ENCODE data around the gene HDAC5.

HDAC5 gene

GRCh38 chr17:44067545-44067940, 55.9 kb downstream of the HDAC5 start:
- no peak overlapping the region for H3K4me3 ChIP-seq (ENCODE audit: insufficient read depth, low read depth, low read length)
- no peaks in the 10 kb centered on the region for H3K9me3 ChIP-seq (ENCODE audit: control insufficient read depth, low read length)
- no peaks in the 10 kb centered on the region for H3K27me3 ChIP-seq (ENCODE audit: control insufficient read depth, insufficient read depth, low read length, poor library complexity, severe bottlenecking)
- no peaks in the 10 kb centered on the region for H3K36me3 ChIP-seq (ENCODE audit: control insufficient read depth, insufficient read depth, low read length)
- WGBS, 2 experiments: 96% methylated on average over 6 to 9 of the region's 9 CpGs
- H3K27ac ChIP-seq (ENCODE audit: insufficient read depth, low read depth, low read length, poor library complexity, severe bottlenecking): no peak overlapping the region
- H3K4me1 ChIP-seq (ENCODE audit: control insufficient read depth, insufficient read depth, low read length): peaks cover 10% of the 10 kb centered on the region

DNA sequence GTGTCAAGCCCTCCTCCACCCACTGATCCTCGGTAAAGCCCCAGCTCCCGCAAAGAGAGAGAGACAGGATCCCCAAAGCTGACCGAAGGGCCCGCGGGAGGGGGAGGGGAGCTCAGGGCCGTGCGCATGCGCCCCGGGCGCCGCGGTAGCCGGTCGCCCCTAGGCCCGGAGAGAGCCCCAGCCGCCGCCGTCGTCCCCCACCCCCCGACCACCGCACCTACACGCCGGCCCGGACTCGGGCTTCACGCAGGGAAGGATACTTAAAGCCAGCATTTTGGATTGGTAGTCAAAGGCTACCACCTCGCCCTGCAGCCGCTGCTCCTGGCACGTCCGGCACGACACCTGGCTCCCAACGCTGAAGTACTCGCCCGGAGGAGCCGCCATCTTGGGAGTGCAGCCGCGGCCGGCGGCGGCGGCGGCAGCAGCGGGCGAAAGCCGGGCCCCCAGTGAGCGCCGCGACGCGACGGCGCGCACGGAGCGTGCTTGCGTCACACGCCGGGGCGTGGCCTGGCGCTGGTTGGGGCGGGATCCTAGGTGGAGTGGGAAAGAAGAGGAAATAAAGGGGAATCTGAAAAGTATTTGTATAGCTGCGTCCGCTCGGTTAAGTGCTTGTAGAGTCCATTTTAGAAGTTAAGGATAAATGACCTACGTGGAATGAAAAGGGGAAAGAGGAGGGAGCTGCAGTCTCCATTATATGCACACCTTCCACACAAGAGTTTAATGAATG, 57.1 kb downstream of the HDAC5 start, which contains the start of gene LSM12:
Gene LSM12, minus strand, starts transcription at position 468 of the 727 bp plus-strand sequence. Its CDS starts 84 bp downstream, at position 384.
- Histone ChIP-seq H3K27ac (ENCODE audit: insufficient read depth, low read depth, low read length, poor library complexity, severe bottlenecking) (peak within 1 kb of the TSS; percentile 98), H3K36me3 (ENCODE audit: control insufficient read depth, insufficient read depth, low read length) (no peaks in the 10 kb centered on the region), H3K27me3 (ENCODE audit: control insufficient read depth, insufficient read depth, low read length, poor library complexity, severe bottlenecking) (no peaks in the 10 kb centered on the region), H3K4me3 (ENCODE audit: insufficient read depth, low read depth, low read length) (peak within 1 kb of the TSS; percentile 74), H3K4me1 (ENCODE audit: control insufficient read depth, insufficient read depth, low read length) (peaks cover 5% of the 10 kb centered on the region), H3K9me3 (ENCODE audit: control insufficient read depth, low read length) (no peaks in the 10 kb centered on the region)
- WGBS, 2 experiments: 0 to 1% methylated on average over 65 of the region's 65 CpGs

GRCh38 chr17:44065668-44066203, 57.7 kb downstream of the HDAC5 start:
- H3K27ac ChIP-seq (ENCODE audit: insufficient read depth, low read depth, low read length, poor library complexity, severe bottlenecking): peak overlapping the region; percentile 98
- no peaks in the 10 kb centered on the region for H3K9me3 ChIP-seq (ENCODE audit: control insufficient read depth, low read length)
- 2 to 3% methylated on average over 9 of the region's 9 CpGs for WGBS, 2 experiments
- H3K36me3 ChIP-seq (ENCODE audit: control insufficient read depth, insufficient read depth, low read length): peaks cover 1% of the 10 kb centered on the region
- H3K4me1 ChIP-seq (ENCODE audit: control insufficient read depth, insufficient read depth, low read length): peaks cover 5% of the 10 kb centered on the region
- no peaks in the 10 kb centered on the region for H3K27me3 ChIP-seq (ENCODE audit: control insufficient read depth, insufficient read depth, low read length, poor library complexity, severe bottlenecking)
- H3K4me3 ChIP-seq (ENCODE audit: insufficient read depth, low read depth, low read length): peak overlapping the region; percentile 74

DNA sequence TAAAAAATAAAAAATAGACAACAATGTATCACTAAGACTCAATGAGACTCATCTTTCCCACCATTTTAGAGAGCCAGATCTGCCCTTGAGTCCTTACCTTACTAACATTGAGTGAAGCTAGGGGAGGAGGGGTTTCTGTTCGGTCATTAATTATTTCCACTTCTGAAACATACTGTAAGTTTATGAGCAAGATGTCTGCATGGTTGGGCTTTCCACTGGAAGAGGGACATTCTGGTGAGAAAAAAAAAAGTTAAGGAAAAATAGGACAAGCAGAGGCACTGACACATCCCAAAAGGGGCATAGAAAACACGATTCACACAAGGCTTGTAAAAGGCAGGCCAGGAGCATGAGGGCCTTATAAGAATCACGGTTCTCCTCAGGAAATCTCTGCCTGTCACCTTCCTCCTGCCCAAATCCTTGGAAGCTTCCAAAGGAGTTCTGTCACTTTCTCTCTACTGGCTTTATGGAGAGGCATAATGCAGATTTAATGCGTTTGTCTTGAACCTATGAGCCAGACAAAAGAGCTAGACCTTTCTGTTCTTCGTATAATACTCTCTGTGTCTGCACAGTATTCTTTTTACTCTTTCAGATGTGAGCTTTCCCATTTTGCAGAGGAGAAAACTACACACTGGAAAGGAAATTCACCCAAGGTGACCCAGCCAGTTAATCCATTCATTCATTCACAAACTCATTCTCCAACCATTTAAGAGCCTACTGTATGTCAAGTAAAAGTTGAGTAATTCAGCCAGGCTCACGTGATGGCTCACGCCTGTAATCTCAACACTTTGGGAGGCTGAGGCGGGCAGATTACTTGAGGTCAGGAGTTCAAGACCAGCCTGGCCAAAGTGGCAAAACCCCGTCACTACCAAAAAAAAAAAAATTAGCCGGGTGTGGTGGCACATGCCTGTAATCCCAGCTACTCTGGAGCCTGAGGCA, 59.5 kb downstream of the HDAC5 start:
- Histone ChIP-seq H3K36me3 (ENCODE audit: control insufficient read depth, insufficient read depth, low read length) (peaks cover 9% of the 10 kb centered on the region), H3K4me3 (ENCODE audit: insufficient read depth, low read depth, low read length) (no peak overlapping the region), H3K27ac (ENCODE audit: insufficient read depth, low read depth, low read length, poor library complexity, severe bottlenecking) (no peak overlapping the region), H3K27me3 (ENCODE audit: control insufficient read depth, insufficient read depth, low read length, poor library complexity, severe bottlenecking) (no peaks in the 10 kb centered on the region), H3K9me3 (ENCODE audit: control insufficient read depth, low read length) (no peaks in the 10 kb centered on the region), H3K4me1 (ENCODE audit: control insufficient read depth, insufficient read depth, low read length) (peaks cover 5% of the 10 kb centered on the region)
- WGBS, 2 experiments: 93% methylated on average over 9 of the region's 10 CpGs

- H3K4me3 ChIP-seq (ENCODE audit: insufficient read depth, low read depth, low read length): no peak overlapping the region
- H3K27ac ChIP-seq (ENCODE audit: insufficient read depth, low read depth, low read length, poor library complexity, severe bottlenecking): no peak overlapping the region
- peaks cover 5% of the 10 kb centered on the region for H3K4me1 ChIP-seq (ENCODE audit: control insufficient read depth, insufficient read depth, low read length)
- no peaks in the 10 kb centered on the region for H3K27me3 ChIP-seq (ENCODE audit: control insufficient read depth, insufficient read depth, low read length, poor library complexity, severe bottlenecking)
- H3K36me3 ChIP-seq (ENCODE audit: control insufficient read depth, insufficient read depth, low read length): peaks cover 13% of the 10 kb centered on the region
- 93 to 95% methylated on average over 15 of the region's 15 CpGs for WGBS, 2 experiments
- H3K9me3 ChIP-seq (ENCODE audit: control insufficient read depth, low read length): no peaks in the 10 kb centered on the region
Measured at GRCh38 chr17:44062871-44063270, 60.6 kb downstream of the HDAC5 start.

DNA sequence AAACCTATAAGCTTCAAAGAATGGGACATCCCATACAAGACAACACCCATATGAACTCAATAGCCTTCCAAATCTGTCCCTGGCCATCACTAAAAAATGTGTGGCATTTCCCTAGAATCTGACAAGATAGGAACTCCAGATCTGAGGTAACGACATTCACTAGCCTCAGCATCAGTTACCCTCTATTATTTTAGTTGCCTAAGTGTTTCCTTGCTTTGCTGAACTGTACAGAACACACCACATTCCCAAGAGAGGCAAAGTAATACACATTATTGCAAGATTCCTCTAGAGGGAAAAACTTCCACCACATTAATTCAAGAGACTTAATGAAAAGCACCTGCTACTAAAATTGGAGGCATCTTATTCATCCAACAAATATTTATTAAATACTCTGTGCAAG, 62.0 kb downstream of the HDAC5 start:
- Histone ChIP-seq H3K36me3 (ENCODE audit: control insufficient read depth, insufficient read depth, low read length) (peaks cover 14% of the 10 kb centered on the region), H3K27me3 (ENCODE audit: control insufficient read depth, insufficient read depth, low read length, poor library complexity, severe bottlenecking) (no peaks in the 10 kb centered on the region), H3K9me3 (ENCODE audit: control insufficient read depth, low read length) (no peaks in the 10 kb centered on the region), H3K27ac (ENCODE audit: insufficient read depth, low read depth, low read length, poor library complexity, severe bottlenecking) (no peak overlapping the region), H3K4me1 (ENCODE audit: control insufficient read depth, insufficient read depth, low read length) (peaks cover 5% of the 10 kb centered on the region), H3K4me3 (ENCODE audit: insufficient read depth, low read depth, low read length) (no peak overlapping the region)
- WGBS, 2 experiments: 86 to 90% methylated on average over 1 of the region's 1 CpG

DNA sequence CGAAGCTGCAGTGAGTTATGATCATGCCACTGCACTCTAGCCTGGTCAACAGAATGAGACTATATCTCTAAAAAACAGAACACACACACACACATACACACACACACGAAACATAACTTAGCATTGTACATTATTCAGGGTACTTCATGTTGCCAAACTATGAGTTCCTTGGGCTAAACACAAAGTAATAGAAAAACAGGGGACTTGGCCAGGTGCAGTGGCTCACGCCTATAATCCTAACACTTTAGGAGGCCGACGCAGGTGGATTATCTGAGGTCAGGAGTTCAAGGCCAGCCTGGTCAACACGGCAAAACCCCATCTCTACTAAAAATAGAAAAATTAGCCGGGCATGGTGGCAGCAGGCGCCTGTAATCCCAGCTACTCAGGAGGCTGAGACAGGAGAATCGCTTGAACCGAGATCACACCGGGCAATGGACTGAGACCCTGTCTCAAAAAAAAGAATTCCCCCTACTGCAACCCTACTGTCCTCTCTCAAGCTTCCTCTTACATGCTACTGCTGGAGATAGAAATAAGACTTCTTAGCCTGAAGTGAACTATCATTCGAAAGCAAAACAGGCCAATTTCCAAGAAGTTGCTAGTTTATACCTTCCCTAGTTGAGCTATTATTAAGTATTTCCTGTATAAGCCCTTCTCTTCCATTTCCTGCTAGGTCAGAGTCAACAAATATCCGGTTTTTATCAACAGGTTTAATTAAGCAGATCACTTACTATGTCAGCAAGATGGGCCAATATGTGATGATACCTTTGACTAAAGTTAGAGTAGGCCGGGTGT, 64.1 kb downstream of the HDAC5 start:
- WGBS, 2 experiments: 93 to 94% methylated on average over 13 to 14 of the region's 14 CpGs
- no peak overlapping the region for H3K4me3 ChIP-seq (ENCODE audit: insufficient read depth, low read depth, low read length)
- H3K4me1 ChIP-seq (ENCODE audit: control insufficient read depth, insufficient read depth, low read length): peaks cover 5% of the 10 kb centered on the region
- H3K9me3 ChIP-seq (ENCODE audit: control insufficient read depth, low read length): no peaks in the 10 kb centered on the region
- H3K36me3 ChIP-seq (ENCODE audit: control insufficient read depth, insufficient read depth, low read length): peaks cover 19% of the 10 kb centered on the region
- H3K27me3 ChIP-seq (ENCODE audit: control insufficient read depth, insufficient read depth, low read length, poor library complexity, severe bottlenecking): no peaks in the 10 kb centered on the region
- H3K27ac ChIP-seq (ENCODE audit: insufficient read depth, low read depth, low read length, poor library complexity, severe bottlenecking): no peak overlapping the region

- WGBS, 2 experiments: 93 to 97% methylated on average over 3 of the region's 3 CpGs
- no peak overlapping the region for H3K4me3 ChIP-seq (ENCODE audit: insufficient read depth, low read depth, low read length)
- H3K27ac ChIP-seq (ENCODE audit: insufficient read depth, low read depth, low read length, poor library complexity, severe bottlenecking): no peak overlapping the region
- peaks cover 41% of the 10 kb centered on the region for H3K36me3 ChIP-seq (ENCODE audit: control insufficient read depth, insufficient read depth, low read length)
- no peaks in the 10 kb centered on the region for H3K27me3 ChIP-seq (ENCODE audit: control insufficient read depth, insufficient read depth, low read length, poor library complexity, severe bottlenecking)
- H3K4me1 ChIP-seq (ENCODE audit: control insufficient read depth, insufficient read depth, low read length): no peaks in the 10 kb centered on the region
- H3K9me3 ChIP-seq (ENCODE audit: control insufficient read depth, low read length): no peaks in the 10 kb centered on the region
Measured at GRCh38 chr17:44053125-44053872, 70.1 kb downstream of the HDAC5 start.

DNA sequence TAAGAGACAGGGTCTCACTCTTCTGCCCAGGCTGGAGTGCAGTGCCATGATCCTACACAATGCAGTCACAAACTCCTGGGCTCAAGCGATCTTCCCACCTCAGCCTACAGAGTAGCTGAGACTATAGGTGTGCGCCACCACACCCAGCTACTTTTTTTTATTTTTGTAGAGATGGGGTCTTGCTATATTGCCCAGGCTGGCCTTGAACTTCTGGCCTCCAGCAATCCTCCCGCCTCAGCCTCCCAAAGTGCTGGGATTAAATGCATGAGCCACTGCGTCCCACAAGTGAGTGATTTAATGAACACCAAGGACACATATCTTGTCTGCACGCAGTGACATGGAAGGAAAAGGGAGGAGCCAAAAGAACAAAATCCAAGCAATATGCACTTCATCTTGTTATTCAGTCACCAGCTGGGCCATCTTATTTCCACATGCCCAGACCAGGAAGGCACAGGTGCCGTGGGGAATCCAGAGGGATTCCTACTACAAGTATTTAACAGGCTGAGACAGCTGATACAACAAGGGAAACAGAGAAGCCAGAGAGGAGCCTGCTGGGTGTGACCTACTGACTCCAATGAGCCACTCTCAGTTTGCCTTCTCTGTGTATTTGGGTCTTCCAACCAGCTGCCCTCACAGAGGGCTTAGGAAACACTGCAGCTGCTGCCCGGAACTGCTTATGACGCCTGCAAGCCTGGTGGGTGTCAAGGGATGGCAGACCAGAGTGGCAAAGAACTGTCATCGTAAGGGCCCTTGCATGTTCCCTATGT, 74.0 kb downstream of the HDAC5 start:
- no peak overlapping the region for H3K4me3 ChIP-seq (ENCODE audit: insufficient read depth, low read depth, low read length)
- no peaks in the 10 kb centered on the region for H3K27me3 ChIP-seq (ENCODE audit: control insufficient read depth, insufficient read depth, low read length, poor library complexity, severe bottlenecking)
- peaks cover 47% of the 10 kb centered on the region for H3K36me3 ChIP-seq (ENCODE audit: control insufficient read depth, insufficient read depth, low read length)
- H3K4me1 ChIP-seq (ENCODE audit: control insufficient read depth, insufficient read depth, low read length): no peaks in the 10 kb centered on the region
- no peaks in the 10 kb centered on the region for H3K9me3 ChIP-seq (ENCODE audit: control insufficient read depth, low read length)
- no peak overlapping the region for H3K27ac ChIP-seq (ENCODE audit: insufficient read depth, low read depth, low read length, poor library complexity, severe bottlenecking)
- 96% methylated on average over 9 of the region's 9 CpGs for whole genome bisulfite sequencing, 2 experiments

All from ectodermal cell (in vitro differentiated cells).